ENCODE data around the gene ABCA12. TPM values are rescaled to one million over a fixed set of nuclear protein-coding genes. Genes with fewer than 3 reads are reported as not detected.

Gene ABCA12
- total and polyA plus RNA-seq, 2 of the 13 experiments (the other 11 are each of a cell fraction or from before 2014, with no cell fraction given), result 0.02 to 0.07 TPM

DNA sequence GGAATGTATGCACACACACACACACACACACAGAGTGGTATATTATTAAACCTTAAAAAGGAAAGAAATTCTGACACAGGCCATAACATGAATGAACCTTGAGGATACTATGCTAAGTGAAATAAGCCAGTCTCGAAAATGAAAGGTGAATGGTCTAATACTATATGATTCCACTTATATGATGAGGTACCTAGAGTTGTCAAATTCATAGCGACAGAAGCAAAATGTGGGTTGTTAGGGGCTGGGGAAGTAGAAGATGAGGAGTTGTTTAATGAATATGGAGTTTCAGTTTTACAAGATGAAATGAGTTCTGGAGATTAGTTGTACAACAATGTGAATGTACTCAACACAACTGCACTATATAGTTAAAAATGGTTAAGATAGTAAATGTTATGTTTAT lies 118.1 kb downstream of the ABCA12 start:
- no peaks in the 10 kb centered on the region for H3K79me2 ChIP-seq (ENCODE audit: insufficient read depth, low read length)
- H3K27ac ChIP-seq (ENCODE audit: extremely low read length, insufficient read depth, low read length), result no peak overlapping the region
- DNase-seq (ENCODE audit: low spot score), result no peak
- no peak for FAIRE-seq
- in situ Hi-C loops (cut with HindIII; ENCODE audit: extremely low pct_ligation_motif_present, low pct_unique_long_range_greater_than_20kb), result loop anchor here (25.0 kb wide), 2 partner anchors 1208 to 1758 kb away; no protein-coding TSS in a partner anchor
- no peaks in the 10 kb centered on the region for H3K36me3 ChIP-seq (replicated peaks in 1 of 2; ENCODE audit: control insufficient read depth in 1 of 2, insufficient read depth in 2 of 2, low read length in 2 of 2)
- TF ChIP-seq, protein P1, sequence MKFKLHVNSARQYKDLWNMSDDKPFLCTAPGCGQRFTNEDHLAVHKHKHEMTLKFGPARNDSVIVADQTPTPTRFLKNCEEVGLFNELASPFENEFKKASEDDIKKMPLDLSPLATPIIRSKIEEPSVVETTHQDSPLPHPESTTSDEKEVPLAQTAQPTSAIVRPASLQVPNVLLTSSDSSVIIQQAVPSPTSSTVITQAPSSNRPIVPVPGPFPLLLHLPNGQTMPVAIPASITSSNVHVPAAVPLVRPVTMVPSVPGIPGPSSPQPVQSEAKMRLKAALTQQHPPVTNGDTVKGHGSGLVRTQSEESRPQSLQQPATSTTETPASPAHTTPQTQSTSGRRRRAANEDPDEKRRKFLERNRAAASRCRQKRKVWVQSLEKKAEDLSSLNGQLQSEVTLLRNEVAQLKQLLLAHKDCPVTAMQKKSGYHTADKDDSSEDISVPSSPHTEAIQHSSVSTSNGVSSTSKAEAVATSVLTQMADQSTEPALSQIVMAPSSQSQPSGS (CRISPR knock-in tag; IDR thresholded peaks at IDR 0.05), result no peak
- TF ChIP-seq ZNF224 (CRISPR knock-in tag; IDR thresholded peaks at IDR 0.05), result no peak
- no peak for TF ChIP-seq PITX1 (CRISPR knock-in tag; IDR thresholded peaks at IDR 0.05)
- TF ChIP-seq MTA3 (CRISPR knock-in tag; IDR thresholded peaks at IDR 0.05), result no peak
- TF ChIP-seq, protein P2, sequence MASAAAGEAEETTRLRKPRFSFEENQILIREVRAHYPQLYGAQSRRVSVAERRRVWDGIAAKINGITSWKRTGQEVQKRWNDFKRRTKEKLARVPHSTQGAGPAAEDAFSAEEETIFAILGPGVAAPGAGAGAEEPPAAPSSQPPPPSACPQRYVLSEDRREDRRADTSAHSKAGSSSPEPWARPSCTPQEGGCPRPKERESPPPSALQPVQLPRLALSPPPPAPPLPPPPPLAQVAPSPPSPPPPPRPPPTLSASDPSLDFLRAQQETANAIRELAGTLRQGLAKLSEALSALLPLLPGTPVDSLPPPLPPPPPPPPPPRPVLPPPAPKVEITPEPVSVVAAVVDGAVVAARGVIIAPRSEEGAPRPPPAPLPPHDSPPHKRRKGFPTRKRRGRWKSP (CRISPR knock-in tag; IDR thresholded peaks at IDR 0.05), result no peak
- TF ChIP-seq TCF7L2 (IDR thresholded peaks at IDR 0.05; ENCODE audit: low read depth, low read length), result no peak
- TF ChIP-seq SALL2 (CRISPR knock-in tag; IDR thresholded peaks at IDR 0.05), result no peak
- no peak for TF ChIP-seq TAF15 (IDR thresholded peaks at IDR 0.05; ENCODE audit: low read depth, low read length, poor library complexity, severe bottlenecking)
- no peak for TF ChIP-seq NRL (CRISPR knock-in tag; IDR thresholded peaks at IDR 0.05; ENCODE audit: borderline replicate concordance)
- TF ChIP-seq GABPB1 (CRISPR knock-in tag; IDR thresholded peaks at IDR 0.05), result no peak
- no peak for TF ChIP-seq RARG (CRISPR knock-in tag; IDR thresholded peaks at IDR 0.05; ENCODE audit: low read depth)
- no peaks in the 10 kb centered on the region for H3K9me3 ChIP-seq (ENCODE audit: low read length)
- no peak overlapping the region for H3K9ac ChIP-seq (ENCODE audit: insufficient read depth, low read depth, low read length)
- H2AFZ ChIP-seq (ENCODE audit: low read length), result no peak overlapping the region
- ATAC-seq, result no peak
- H3K4me3 ChIP-seq (replicated peaks in 1 of 3; ENCODE audit: insufficient read depth in 1 of 3, low read depth in 2 of 3, low read length in 3 of 3), result no peak overlapping the region
- no peaks in the 10 kb centered on the region for H4K20me1 ChIP-seq (ENCODE audit: insufficient read depth, low read length)
- intact Hi-C loops (cut with micrococcal nuclease; ENCODE audit: unreplicated experiment), result no loop called here
- no peak overlapping the region for H3K4me2 ChIP-seq (ENCODE audit: low read depth, low read length)
- CTCF ChIA-PET (ENCODE audit: low intra/inter-chr PET ratio, low total read pairs), result no interaction called here
- POLR2A ChIA-PET, result no interaction called here
- 1% methylated on average over 2 of the region's 2 CpGs for WGBS (ENCODE audit: low lambda C conversion rate)
- peaks cover 0 to 5% of the 10 kb centered on the region in 2 experiments; a peak in 2 of 5 replicates for H3K27me3 ChIP-seq (ENCODE audit: control insufficient read depth in 1 of 2, insufficient read depth in 2 of 2, low read length in 2 of 2)
- no peaks in the 10 kb centered on the region for H3K4me1 ChIP-seq (ENCODE audit: insufficient read depth, low read length)
- BruUV-seq (replicated peaks), result no TSS peak

All from HepG2 (cell line).